Epithelial cell of esophagus (primary cell): ENCODE results near the gene SHROOM3.

Experiments
- DNase-seq: peaks from one replicate; pipeline ENCODE4 v3.0.0; 2010; ENCODE audit warnings: low read depth
- H3K4me3 ChIP-seq: 2 replicates; pipeline ENCODE4 v1.5.1; 2011; ENCODE audit warnings: mild to moderate bottlenecking, low read length, control low read depth
- TF ChIP-seq, protein P1 (sequence below): IDR thresholded peaks from 2 replicates; pipeline ENCODE4 v1.5.1; 2011; ENCODE audit warnings: low read depth, mild to moderate bottlenecking, low read length, control low read depth, inconsistent platforms; ENCODE audit not compliant: insufficient read depth; ENCODE audit errors: missing control alignments

Gene SHROOM3

DNA sequence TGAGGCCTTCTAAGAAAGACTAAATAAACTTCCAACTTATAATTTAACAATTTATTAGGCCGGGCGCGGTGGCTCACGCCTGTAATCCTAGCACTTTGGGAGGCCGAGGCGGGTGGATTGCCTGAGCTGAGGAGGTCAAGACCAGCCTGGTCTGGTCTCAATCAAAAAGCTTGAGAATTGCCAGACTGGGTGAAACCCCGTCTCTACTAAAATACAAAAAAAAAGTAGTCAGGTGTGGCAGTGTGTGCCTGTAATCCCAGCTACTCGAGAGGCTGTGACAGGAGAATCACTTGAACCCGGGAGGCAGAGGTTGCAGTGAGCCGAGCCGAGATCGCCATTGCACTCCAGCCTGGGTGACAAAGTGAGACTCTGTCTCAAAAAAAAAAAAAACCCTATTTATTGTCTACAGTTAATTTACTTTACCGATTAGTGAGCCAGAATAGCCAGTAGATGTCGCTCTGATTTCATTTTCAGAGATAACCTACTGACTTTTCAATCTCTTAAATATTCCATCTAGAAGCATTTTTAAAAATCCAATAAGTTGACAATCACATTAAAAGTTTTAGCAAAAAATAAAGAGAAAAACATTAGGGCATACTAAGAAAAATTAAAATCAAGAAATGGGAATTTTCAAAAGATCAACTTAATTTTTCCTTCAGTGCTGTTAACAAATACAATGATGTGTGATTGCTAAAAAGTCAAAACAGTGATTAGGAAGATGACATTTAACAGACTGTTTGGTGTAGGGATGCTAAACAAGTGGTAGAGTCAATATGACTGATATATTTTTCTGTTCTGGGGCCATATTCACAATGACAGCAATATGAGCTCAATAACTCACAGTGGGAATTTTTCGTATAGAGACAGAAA, 4.3 kb upstream of the SHROOM3 start:
- peak; percentile 60 for DNase-seq
- TF ChIP-seq, protein P1, sequence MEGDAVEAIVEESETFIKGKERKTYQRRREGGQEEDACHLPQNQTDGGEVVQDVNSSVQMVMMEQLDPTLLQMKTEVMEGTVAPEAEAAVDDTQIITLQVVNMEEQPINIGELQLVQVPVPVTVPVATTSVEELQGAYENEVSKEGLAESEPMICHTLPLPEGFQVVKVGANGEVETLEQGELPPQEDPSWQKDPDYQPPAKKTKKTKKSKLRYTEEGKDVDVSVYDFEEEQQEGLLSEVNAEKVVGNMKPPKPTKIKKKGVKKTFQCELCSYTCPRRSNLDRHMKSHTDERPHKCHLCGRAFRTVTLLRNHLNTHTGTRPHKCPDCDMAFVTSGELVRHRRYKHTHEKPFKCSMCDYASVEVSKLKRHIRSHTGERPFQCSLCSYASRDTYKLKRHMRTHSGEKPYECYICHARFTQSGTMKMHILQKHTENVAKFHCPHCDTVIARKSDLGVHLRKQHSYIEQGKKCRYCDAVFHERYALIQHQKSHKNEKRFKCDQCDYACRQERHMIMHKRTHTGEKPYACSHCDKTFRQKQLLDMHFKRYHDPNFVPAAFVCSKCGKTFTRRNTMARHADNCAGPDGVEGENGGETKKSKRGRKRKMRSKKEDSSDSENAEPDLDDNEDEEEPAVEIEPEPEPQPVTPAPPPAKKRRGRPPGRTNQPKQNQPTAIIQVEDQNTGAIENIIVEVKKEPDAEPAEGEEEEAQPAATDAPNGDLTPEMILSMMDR, result peak; percentile 61
- H3K4me3 ChIP-seq, result no peak overlapping the region

DNA sequence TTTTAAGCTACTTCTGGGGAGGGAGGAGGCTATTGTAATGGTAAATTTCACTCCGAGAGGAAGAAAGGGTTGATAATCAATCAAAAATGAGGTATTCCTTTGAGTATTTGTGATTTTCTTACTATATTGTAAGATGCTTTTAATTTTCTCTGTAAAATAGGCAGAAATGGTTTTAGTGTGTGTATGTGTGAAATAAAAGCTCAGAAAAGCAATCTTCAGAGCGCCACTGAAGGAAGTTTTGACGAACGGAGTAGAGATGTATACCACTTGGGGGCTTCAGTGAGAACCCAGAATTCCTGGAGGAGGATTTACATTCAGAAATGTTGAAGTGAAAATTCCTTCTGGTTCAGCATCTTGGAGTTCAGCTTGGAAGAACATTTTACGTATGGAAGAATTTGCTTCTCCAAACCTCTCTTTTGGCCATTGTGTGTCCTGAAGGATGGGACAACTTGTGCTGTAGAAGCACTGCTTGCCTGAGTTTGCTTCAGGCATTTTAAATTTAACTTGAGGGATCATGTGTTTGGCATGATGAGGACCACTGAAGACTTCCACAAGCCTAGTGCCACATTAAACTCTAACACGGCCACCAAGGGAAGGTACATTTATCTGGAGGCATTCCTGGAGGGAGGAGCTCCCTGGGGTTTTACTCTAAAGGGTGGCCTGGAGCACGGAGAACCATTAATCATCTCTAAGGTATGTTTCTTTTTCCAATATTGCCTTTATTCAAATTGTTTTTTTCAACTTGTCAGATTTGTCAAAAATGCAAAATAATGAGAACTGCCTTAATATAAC, 695 bp downstream of the SHROOM3 start:
- TF ChIP-seq, protein P1, result no peak
- DNase-seq, result no peak
- H3K4me3 ChIP-seq, result no peak overlapping the region

DNA sequence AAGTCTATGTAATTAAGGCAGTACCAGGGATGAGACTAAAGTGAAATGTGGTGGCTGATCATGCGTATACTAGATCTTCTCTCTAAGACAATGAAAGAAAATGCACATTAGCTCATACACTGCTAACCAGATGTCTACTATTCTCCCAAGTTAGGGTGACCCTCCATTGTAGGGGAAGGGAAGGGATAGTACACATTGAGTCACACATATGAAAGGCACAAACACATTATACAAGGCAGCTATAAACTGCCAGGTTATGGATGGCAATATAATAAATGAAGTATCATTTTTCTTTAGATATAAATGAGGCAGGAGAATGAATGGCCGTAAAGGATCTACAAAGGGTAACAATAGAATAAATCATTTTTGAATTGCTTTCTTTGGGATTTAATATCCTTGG, 4.5 kb downstream of the SHROOM3 start:
- no peak for DNase-seq
- TF ChIP-seq, protein P1, result no peak
- no peak overlapping the region for H3K4me3 ChIP-seq

DNA sequence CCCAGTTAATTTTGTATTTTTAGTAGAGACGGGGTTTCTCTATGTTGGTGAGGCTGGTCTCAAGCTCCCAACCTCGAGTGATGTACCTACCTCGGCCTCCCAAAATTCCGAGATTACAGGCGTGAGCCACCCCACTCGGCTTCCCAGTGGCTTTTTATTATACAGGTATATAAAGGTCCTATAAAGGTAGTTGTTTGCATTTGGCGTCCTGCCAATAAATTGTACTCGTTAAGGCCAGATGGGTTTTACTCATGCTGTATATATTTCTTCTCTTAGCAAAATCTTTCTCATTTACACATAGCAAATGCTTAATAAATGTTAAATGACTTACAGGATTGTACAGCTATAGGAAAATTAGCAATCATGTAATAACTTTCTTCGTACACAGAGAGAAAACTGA, 6.9 kb downstream of the SHROOM3 start:
- no peak for DNase-seq
- TF ChIP-seq, protein P1, result no peak
- no peak overlapping the region for H3K4me3 ChIP-seq

DNA sequence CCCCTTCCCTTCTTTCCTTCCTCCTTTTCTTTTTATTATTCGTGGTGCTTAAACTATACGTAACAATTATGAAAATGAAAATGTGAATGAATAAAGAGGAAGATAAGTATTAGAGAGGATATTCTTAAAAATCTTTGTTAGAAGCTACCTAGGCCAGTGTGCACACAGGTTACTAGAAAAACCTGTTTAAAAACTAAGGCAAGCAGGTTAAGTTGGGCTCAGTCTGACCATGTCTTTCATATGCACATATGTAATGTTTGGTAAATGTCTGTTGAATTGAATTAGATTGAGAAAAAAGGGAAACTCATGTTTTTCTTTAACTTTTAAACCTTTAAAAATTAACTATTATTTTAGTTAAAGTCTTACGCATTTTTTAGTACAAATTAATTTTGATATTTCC, 7.8 kb downstream of the SHROOM3 start:
- TF ChIP-seq, protein P1, result no peak
- no peak for DNase-seq
- no peak overlapping the region for H3K4me3 ChIP-seq

DNA sequence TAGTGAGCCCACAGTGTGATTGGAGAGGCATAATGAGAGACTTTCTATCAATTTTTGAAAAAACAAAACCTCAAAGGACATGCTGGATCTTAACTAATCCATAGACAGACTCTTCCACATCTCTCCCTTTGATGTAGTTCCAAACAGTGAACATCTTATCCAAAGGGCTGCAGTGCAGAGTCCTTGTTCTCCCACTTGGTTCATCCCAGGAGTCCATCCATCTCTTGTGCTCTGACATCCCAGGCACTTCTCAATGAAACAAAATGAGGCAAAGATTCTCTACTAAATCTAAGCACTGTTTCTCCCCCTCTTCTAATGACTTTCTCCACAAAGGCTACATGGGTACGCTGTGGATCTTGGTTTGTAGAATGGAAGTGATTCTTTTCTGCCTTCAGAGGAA, 8.3 kb downstream of the SHROOM3 start:
- no peak overlapping the region for H3K4me3 ChIP-seq
- DNase-seq, result no peak
- TF ChIP-seq, protein P1, result no peak
